Kasumi-1 (cell line): ENCODE results near the gene VTI1A.

Experiments
- DNase-seq, 2 experiments: peaks; one replicate each; lab custom pipeline; 2025; lab: John Stamatoyannopoulos, UW

The VTI1A gene

DNA sequence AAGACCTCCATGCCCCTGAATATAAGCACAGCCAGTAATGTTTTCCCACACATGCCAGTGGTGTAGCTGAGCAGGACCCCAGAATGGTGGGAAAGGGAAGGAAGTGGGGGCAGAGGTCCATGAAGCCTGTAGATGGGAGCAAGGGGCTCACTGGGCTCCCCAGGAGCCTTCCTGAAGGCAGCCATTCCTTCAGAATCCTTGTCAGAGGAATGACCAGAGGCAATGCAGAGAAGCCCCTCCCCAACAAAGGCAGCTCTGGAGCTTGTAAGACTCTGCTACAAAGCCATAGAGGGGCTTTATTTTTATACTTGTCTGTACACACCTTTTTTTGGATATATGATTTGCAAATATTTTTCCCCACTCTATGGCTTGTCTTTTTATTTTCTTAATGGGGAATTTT is 338.1 kb downstream of the VTI1A start:
- no peak for DNase-seq

- DNase-seq: no peak
Measured at GRCh38 chr10:112789248-112789647, 342.2 kb downstream of the VTI1A start.

DNA sequence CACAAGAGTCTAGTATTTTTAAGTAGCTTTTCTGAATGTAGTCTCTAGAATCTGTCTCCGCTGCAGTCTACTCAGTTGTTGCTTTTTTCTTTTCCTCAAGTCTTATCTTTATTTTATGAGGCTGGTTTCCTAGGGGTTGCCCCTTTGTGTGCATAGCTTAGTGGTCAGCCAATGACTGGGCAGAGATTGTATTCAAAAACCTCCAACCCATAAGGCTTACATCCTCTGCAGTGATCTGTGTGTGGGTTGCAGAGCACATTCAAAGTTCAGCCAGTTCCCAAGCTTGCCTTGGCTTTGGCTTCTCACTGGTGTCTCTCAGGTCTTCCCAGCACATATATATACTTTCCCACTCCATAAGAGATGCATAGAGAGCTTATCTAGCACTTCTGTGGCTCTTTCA is 343.0 kb downstream of the VTI1A start:
- no peak for DNase-seq

DNA sequence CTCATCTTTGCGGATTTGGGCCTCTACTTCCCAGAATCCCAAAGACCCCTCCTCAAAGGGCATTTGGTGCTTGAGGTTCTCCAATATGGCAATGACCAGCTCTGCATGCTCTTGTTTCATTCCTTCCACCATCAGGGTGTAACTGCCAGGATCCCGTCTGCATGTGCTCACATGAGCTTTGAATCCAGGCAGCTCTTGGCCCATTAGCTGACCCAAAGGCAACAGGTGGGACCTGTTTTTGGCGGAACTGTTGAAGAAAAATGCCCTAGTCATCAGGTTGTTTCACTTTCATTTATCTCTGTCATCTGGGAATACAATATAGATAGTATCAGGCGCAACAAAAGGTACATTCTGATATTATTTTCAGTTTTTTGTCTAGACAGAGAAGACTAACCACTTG is 343.9 kb downstream of the VTI1A start:
- DNase-seq: no peak

GRCh38 chr10:112791447-112791846 is 344.4 kb downstream of the VTI1A start:
- DNase-seq: no peak

DNA sequence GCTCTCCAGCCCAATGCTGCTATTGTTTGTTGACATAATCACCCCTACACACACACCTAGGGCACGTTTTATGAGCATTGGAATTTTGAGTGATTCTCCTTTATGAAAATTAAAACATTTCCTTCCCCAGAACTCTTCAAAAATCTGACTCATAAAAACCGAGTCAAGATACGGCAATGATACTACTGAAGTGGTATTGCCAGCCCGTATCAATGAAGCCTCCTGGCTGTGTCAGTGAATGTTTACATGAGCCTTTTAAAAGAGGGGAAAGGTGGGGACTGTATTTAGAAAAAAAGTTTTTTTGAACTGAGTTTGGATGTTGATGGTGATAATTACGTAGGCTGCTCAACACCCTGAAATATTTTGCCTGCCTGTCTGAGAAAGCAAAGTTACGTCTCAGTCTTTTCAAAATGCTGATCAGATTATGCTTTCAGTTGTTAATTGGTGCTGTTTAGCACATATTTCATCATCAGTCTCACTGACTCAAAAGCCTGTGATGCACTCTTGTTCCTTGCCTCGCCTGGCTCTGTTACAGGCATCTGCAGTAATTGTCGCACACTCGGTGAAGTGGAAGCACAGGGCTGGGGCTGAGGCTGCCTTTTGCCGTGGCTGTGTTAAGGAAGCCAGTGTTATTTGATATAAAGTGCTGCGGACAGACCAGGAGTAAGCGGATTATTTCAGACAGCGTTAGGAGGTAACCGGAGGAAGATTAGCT is 345.6 kb downstream of the VTI1A start:
- DNase-seq: no peak

GRCh38 chr10:112793202-112793921 is 346.3 kb downstream of the VTI1A start:
- no peak for DNase-seq

DNA sequence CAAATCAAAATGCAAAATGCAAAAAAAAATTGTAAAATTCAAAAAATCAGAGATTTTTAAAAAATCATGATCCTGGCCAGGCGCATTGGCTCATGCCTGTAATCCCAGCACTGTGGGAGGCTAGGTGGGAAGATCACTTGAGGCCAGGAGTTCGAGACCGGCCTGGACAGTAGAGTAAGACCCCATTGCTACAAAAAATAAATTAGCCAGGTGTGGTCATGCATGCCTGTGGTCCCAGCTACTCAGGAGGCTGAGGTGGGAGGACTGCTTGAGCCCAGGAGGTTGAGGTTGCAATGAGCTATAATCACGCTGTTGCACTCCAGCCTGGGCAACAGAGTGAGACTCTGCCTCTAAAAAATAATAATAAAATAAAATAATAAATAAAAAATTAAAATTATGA is 347.2 kb downstream of the VTI1A start:
- no peak for DNase-seq

DNA sequence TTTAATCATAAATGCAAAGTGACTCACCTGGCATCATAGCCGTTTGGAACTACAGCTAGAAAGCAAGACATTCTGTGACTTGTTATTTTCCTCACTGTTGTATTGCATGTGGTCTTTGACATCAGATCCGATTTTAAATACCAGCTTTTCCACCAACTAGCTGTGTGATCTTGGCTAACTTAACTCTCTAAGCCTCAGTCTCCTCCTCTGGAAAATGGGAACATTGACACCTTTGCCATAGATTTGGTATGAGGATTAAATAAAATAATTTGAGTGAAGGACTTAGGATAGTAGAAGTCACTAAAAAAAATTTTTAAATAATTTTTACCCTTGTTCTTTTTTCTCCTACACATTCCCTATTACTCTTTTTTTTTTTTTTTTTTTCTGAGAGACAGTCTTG is 348.1 kb downstream of the VTI1A start:
- DNase-seq: no peak

- no peak for DNase-seq
Measured at GRCh38 chr10:112797197-112797596, 350.2 kb downstream of the VTI1A start.

- DNase-seq: no peak
Measured at GRCh38 chr10:112797855-112798254, 350.8 kb downstream of the VTI1A start.

DNA sequence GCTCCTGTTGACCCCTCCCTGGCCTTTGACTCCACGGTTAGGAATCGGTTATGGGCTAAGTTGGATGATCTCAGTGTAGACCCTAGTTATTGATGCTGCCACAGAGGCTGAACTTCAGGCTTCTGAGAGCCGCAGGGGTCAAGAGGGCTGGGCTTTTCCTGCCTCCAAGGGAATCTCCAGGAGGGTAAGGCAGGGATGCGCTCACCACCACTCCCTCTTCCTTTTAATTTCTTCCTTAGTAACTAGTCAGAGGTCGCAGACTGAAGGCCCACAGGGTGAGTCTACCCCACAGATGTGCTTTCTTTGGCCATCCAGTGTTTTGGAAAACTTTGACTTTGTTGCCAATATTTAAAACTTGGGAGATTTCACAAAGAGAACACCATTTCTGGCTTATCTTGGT is 352.0 kb downstream of the VTI1A start:
- DNase-seq: no peak

DNA sequence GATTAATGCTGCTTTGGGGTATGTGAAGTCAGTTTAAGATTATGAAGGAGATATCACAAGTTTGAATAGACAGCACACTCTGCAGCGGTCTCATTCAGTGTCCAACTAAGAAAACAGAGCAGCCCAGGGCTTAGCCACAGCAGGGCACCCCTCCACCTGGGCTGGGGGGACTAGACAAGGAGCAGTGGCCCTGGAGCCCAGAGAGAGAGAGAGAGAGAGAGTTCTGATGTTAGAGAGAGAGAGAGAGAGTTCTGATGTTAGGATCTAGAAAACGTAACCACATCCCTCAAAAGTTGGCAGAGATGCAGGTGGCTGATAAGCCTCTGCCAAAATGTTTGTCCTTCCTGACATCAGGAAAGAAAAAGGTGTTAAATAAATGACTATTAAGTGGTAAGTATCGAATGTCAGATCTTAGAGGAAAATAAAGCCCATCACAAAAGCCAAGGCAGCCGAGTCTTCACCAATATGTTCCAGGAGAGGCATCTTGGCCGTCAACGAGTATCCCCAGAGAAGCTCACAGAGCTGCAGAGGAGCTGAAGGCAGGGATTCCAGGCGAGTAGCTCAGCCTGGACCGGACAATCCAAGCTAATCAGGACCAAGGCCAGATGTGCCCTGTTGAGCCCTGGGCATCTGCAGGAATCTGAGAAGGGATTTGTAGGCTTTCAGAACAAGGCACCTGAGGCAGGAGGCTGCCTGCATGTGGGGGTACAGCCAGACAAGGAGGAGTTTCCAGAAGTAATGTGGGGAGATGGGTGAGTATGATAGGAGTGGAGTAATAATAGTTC is 352.9 kb downstream of the VTI1A start:
- no peak for DNase-seq

- DNase-seq: no peak
Measured at GRCh38 chr10:112801004-112801403, 354.0 kb downstream of the VTI1A start.

DNA sequence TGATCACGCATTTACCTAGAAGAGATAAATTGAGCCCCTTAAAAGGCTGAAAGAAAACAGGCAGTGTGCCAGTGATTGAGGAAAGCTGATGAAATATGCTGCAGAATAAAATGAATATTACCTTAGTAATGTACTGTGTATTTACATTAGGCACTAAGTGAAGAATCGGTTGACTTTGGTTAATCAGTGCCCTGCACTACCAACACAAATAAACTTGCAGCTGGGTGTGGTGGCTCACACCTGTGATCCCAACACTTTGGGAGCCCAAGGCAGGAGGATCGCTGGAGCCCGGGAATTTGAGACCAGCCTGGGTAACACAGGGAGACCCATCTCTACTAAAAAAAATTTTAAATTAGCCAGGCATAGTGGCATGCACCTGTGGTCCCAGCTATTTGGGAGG is 354.7 kb downstream of the VTI1A start:
- no peak for DNase-seq

- no peak for DNase-seq
Measured at GRCh38 chr10:112802411-112803022, 355.5 kb downstream of the VTI1A start.

DNA sequence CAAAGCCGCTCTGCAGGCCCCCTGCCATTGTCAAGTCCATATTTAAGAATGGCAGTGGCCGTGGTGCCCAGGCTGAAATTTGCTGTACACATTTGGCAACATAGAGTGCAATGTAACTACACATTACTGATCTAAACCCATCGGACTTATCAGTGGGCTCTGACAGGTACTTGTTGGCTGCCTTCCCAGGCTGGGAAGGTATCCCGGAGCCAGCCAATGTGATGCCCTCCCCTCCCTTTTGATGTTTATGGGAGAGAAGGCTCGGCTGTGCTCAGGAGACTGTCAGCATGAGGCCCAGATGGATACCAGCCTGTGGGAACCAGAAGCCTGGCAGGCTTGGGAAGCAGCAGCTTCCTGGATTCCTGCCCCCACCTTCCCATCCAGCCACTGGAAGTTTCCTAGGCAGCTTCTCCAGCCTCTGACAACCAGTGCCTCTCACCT is 357.0 kb downstream of the VTI1A start:
- no peak for DNase-seq

- DNase-seq: no peak
Measured at GRCh38 chr10:112805254-112805590, 358.2 kb downstream of the VTI1A start.

DNA sequence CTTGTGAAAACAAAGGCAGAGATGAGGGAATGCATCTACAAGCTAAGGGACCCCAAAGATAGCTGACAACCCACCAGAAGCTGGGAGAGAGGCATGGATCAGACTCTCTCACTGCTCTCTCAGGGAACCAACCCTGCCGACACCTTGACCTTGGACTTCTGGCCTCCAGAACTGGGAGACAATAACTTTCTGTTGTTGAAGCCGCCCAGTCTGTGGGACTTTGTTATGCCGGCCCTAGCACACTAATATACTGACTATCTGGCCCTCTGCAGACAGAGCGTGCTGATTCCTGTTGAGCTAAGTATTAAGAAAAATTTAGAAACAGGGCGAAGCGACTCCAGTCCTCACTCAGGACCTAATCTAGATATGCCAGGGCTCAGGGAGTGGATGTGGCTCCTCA is 358.7 kb downstream of the VTI1A start:
- DNase-seq: no peak

DNA sequence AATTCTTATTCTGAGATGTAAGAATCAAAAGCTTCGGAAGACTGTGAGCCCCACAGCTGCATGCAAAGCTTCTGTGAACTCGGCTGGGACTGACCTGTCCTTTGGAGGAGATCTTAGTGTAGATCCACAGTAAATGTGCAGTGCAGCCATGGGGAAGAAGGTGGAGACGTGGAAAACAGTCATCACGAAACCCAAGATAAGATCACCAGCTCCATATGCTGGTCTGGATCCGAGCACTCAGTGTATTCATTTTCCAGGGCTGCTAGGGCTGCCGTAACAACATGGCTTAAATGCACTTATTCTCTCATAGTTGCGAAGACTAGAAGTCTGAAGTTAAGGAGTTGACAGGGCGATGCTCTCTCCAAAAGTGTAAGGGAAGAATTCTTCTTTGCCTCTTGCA is 360.0 kb downstream of the VTI1A start:
- no peak for DNase-seq

- DNase-seq: no peak
Measured at GRCh38 chr10:112809736-112810135, 362.7 kb downstream of the VTI1A start.

DNA sequence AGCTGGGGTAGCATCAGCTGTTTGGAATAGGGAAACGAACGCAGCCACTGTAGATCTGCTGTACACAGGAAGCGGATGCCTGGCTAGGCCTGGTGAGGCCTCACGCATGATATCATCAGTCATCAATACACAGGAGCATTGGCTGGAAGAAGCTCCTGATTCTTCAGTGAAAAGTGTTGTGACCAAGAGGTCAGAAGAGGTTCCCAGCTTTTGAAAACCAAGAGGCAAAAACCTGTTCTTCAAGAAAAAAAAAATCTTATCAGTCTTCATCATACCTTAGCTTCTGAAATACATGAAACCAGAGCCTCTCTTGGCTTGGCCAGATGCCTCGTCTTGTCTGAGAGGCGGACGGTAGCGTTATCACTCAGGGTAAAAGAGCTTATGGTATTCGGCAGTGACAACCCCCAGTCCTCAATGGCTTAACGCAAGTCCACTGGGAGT is 363.7 kb downstream of the VTI1A start:
- no peak for DNase-seq
